ENCODE measurements around the gene MCTP1.

Gene MCTP1

DNA sequence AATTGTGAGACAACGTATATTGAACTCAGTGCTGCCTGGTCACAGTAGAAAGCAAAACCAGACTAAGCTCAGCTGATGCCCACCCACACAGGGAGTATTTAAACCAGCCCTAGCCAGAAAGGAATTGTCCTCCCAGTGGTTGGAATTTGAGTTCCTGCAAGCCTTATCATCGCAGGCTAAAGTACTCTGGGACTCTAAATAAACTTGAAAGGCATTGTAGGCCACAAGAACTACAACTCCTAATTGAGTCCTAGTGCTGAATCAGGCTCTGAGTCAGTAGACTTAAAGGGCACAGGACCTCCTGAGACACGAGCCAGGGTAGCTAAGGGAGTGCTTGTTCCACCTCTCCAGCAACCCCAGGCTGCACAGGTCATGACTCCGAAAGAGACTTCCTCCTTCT is 171.4 kb downstream of the MCTP1 start:
- no peak for DNase-seq

DNA sequence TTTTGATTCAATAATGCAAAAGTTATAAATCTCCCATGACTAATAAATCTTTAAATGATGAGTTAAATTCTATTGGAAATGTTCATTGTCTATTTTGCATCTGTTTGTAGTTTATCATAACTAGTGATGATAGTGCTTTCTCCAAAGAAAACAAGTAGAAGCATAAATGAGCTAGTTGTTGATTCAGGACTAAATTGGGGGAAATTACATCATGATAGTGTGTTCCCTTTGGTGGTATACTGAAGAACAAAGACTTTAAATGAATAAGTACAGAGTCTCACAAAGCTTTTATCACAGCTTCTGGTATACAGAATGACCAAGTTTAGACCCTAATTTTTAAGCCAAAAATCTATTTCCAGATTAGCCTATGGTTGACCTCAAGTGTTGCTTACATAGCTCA is 173.8 kb downstream of the MCTP1 start:
- no peak for DNase-seq

DNA sequence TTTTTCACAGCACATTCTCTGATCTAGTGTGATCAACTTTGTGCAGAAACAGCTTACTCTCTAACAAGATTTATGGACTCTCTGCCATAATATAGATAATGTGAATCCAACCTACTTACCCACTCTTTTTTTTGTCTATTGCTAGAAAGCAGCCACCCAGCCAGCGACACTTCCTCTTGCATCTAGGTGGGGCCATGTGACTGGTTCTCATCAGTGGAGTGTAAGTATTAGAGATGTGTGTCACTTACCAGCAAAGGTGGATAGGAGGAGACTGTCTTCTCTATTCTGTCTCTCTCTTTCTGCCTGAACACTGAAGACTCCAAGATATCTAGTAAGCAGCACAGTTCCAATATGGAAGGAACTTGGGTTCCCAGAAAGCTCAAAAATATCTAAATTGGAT is 174.8 kb downstream of the MCTP1 start:
- DNase-seq = no peak

DNA sequence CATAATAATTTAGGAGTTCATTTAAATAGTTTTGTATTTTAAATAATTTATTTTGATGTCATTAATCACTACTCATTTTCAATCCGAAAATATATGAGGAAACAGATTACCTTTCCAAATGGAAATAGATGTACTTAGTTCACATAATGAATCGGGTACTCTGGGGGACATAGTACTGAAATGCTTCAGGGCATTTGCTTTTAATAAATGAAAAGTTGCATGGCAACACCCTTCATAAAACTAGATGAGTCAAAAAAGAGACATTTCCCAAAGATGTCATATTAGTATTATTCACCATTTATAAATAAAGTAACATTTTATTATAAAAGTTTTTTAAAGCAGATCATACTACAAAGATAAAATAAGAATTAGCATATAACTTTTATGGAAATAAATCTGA is 177.8 kb downstream of the MCTP1 start:
- no peak for DNase-seq

DNA sequence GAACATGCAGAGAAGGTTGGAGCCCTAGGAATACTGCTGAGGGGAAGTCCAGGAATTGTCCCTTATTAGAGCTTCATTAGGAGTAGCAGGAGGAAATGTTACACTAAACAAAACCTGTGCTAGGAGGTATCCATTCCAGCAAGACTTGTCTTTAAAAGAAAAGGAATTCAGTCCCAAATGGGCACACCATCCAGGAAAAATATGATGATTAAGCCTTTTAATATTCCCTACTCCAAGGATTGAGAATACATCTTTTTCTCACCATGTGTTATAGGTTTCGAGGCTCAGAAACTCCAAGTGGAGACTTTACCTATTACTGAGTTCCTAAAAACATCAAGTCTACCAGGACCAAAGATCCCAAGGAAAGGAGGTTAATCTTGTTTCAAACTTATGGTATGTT is 179.3 kb downstream of the MCTP1 start:
- no peak for DNase-seq

DNA sequence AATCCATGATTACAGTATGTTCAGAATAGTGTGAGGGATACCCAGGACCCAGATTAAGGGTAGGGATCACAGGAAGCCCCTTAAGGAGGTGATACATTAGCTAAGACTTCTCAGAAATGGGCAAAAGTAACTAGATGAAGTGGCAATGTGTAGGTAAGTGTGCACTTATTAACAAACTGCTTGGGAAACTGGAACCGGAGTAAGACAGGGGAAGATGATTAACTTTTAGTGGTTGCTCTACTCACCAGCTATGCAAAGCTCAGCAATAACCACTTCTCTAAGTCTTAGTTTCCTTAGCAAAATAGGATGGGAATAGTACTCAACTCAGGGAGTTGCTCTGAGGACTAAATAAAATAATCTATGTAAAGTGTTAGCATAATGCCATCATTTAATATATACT is 182.2 kb downstream of the MCTP1 start:
- DNase-seq = no peak

DNA sequence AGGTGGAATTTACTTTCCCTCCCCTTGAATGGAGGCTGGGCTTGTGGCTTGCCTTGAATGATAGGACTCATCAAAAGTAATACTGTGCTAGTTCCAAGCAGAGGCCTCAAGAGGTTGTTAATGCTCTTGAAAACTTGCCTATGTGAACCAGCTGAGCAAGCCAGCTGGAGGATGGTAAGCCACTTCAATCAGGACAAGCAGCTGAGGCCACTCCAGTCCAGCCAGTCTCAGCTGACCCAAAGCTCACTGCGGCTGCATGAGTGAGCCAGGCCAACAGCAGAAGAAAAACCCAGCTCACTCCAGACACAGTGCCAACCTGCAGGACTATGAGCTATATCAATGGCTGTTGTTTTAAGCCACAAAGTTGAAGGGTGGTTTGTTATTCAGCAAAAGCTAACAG is 182.8 kb downstream of the MCTP1 start:
- DNase-seq = no peak

DNA sequence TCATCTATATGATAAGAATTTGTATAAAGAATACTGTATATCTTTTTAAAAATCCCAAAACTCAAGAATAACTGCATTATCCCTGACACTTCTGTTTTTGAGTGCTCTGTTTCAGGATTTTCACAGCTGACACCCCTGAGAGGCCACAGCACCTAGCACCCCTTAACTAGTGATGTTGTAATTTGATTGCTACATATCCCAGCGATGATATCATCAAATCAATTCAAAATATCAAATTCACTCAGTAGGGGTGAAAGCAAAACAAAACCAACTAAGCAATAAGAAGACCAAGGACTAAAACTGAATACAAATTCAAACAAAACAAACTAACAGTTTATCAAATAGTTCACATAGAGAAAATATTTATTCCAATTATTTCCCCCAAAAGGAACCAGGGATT is 184.3 kb downstream of the MCTP1 start:
- no peak for DNase-seq

DNA sequence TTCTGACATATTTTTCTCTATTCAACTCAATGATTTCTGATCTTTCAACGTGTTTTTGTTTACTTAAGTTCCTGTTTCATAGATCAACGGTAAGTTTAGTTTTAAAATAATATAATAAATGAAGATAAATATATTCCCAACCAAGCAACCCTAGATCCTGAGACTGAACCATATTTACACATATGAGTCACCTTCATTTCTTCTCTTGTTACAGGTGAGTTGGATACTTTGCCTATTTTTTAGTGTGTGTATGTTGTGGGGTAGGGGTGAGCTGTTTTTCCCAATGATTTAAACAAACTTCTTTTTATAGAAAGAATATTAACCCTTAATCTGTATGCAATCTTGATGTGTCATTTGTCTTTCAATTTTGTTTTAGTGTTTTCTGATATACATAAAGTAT is 186.9 kb downstream of the MCTP1 start:
- DNase-seq = no peak

DNA sequence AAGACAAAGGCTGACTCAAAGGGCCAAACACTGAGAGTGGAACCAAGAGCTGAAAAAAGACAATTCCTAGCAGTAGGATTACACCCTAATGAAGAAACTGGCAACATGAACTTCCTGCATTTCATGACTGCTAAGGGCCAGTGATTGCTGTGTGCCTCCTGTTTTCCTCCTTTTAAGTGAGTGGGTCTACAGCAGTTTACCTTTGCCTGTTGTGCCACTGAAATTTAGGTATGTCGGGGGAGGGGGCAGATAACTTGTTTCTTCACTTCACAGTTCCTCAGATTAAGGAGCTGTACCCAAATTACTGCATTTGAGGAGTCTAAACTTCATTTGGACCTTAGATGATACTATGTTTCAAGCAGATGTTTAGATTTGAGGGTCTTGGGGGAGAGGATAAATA is 191.7 kb downstream of the MCTP1 start:
- no peak for DNase-seq

DNA sequence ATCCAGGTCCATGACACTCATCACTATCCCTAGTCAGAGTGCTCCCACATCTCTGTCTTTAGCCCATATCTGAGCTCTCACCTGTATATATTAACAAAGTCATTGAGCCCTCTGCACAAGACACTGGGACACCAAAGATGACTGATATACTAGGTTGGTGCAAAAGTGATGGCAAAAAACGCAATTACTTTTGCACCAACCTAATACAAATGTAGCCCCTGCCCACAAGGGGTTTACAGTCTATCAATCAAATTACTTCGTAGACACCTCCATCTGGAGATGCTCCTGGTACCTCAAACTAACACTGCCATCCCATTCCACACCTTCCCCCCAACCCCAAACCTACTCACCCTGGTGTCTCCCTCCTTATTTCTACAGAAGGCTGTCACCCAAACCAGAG is 194.1 kb downstream of the MCTP1 start:
- DNase-seq = no peak

DNA sequence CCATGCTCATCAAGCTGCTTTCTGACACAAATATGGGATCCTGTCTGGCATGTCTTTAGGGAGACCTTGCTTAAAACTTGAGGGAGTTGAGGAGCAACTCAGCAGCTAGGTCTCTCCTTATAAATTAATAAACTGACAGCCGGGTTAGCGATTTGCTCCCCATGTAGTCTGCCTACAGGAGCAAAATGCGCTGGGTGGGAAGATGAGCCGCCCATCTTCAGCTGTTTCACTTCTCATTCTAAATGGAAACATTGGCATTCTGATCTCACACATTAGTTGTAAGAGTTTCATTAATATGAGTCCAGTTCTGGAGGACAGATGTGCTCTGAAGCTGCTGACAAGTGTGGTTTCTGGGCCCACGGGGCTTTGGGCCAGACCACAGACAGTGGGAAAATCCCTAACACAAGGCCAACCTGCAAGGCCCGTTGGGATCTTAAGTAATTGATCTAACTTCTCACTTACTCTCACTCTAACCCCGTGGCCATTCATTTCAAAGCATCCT is 197.0 kb downstream of the MCTP1 start:
- no peak for DNase-seq

DNA sequence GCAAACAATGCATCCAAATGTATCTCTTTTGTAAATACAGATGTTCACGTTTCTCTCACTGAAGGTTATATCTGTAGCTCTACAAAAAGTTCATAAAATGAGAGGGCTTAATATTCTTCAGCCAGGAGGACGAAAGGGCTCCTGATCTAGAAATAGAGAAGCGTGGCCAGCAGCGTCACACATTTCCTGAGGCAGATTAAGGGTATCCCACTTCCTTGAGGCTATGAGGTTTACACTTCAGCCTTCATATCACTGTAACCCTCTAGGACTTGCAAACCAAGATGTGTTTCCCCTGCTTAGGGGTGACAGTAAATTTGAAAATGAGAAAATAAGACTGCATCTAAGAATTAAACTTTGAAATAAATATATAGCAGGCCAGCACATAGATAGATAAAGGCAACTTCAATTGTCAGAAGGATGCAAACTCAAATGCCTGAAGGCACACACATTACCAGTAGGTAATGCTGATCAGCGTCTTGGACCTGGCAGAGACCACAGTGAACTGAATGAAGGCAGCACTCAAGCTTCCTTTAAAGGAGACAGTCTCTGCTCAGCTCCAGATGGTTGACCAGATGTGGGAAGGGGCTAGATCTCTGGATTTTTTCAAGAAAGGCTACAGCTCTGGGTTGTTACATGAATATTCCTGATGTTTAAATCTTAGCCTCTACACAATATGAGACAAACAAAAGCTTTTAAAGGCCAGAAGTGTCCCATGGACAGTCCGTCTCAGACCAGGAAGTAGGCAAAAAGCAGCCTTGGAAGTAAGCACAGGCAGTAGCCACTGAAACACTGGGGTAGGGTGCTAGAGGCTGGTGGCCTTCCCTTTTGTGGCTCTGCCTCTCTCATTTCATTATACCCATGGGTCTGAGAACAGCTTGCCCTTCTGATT is 197.7 kb downstream of the MCTP1 start:
- DNase-seq = no peak

DNA sequence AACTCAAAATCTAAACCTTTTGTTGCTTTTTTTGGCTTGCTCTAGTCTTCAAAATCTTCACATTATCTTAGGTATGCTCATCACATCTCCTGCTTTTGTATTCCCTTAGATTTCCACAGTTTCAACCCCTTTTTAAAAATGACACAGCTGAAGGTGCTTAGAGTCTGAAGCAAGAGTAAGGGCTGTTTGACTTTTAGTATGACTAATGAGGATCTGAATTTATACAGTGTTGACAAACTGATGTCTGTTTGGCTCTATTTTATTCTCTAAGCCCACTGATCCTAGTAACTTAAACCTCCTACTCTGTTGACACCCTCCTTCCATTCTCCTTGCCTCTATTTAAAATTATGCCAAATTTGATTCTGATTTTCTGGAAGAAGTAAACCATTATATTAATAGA is 200.1 kb downstream of the MCTP1 start:
- no peak for DNase-seq

DNA sequence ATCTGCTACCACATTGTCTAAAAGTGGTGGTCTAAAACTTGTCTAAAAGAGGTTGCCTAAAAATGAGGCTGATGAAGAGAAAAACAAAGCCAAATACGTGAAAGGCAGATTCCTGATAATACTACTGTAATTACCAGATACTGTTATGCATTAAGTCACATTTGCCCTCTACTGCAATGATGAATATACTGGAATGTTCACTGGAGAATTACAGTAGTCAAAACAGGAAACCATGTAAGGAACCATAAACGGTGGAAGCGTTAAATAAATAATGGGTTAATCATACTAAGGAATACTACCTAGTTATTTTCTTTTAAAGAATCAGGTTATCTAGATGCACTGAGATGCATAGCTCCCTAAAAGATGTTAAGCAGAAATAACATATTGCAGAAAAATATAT is 201.3 kb downstream of the MCTP1 start:
- DNase-seq = no peak

DNA sequence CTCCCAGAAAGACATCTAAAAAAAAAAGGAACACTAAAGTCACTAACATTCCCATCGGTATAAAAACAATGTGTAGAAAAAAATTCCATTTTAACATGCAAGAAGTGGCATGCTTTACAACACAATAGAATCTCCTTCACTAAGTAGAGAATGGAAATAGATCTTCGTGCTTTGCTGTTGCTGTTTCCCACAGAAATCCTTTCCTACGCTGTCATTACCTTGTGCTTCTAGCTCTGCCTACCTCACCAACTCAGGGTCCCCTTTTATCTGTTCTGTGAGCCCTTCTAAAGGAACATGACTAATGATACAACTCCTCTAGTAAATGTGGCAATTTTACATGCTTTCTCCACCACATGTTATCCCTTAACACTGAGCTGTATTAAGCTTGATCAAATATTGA is 202.9 kb downstream of the MCTP1 start:
- DNase-seq = no peak

DNA sequence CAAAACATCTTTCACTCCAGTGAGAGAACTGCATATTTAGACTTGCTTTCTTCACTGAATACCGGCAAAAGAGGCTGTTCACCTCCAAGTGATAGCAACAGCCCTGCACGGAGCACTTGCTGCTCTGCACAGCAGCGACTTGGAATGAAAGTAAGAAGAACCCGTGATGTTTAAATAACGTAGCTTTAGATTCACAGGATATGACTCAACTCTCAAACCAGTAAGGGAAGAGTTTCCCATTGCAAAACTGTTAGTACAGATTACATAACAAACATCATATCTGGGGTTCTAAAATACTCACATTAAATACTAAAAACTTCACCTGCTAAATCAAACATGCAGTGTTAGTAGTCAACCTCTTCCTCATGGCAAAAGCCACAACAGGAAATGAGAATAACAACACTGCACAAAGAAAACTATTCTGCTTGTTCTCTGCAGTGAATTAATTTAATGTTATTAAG is 203.4 kb downstream of the MCTP1 start:
- no peak for DNase-seq

DNA sequence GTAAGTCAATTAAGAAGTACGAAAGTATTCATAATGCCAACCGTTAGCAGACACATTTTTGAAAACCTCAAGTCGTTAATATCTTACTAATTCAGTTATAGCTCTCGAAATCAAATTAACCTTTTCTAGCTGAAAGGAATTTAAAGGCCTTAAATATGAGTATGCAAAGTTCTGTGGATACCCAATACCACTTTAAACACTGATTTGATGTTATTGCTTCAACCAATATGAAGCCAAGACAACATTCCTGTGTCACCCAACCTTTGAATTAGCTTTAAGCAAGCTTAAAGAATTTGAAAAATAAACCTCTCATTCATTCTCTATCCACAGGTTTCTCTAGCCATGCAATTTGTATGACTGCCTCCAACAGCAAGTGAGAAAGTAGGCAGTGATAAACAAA is 204.5 kb downstream of the MCTP1 start:
- DNase-seq = no peak

DNA sequence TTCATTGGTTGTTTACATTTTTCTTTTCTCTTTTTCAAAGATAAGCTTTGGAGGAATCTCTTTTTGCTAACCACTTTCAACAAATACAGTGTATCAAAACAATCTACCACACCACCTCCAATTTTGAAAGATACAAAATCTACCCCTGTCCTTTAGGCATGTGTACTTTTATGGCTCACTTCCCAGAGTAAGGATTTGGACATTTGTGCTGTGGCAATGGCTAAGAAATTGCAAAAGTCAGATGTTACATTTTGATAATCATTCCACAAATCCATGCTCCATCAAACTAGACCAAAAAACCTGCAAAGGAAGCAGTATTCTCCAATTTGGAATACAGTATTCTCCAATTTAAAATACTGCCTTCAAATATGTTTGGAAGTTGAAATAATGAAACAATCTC is 204.9 kb downstream of the MCTP1 start:
- DNase-seq = no peak

DNA sequence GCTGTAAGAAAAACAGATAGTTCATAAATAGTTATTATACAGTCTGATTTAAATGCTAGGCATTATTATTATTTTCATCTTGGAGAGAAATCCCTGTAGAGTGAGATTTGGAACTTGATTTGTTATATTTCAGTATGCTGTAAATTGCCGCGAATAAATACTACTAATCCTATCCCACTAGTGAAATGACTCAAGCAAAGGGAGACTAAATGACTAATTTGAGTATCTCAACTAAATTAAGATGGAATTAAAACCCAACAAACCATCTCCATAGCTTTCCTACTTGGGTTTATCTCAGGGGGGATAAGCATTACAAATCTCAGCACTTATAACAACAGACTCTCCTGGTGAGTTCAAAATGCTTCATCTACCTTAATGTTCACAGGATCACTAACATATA is 206.0 kb downstream of the MCTP1 start:
- no peak for DNase-seq

DNA sequence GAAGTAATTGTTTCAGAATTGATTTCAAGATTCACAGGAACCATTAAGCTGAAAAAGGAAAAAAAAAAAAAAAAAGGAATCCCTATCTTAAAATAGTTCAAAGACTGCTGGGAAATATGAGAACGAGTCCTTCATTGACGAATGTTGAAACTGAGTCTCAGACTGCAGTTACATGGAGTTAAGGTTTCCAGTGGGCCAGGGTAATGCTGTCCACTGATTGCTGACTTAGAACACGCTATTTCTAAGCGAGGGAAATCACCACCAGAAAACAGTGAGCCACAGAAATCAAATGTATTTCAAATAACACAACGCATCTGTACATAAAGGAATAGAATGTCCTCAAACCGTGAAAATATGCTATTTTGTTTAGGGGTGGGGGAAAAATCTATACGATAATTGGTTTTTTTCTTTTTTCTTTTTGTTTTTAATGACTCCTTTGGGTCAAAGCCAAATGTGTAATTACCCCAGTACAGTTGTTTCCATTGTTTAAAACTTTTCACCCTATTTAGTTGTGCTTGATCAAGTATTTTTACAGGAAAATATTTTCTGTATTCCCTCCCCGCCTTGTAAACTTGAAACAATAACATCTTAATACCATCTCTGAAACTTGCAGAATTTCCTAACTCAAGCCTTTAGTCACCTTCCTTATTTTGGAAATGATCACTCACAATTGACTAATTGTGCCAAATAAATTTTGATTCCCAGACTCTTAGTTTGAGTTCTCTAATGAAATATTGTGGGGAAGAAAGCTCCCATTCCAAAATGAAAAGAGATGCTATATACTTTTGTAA is 208.3 kb downstream of the MCTP1 start:
- DNase-seq = no peak

DNA sequence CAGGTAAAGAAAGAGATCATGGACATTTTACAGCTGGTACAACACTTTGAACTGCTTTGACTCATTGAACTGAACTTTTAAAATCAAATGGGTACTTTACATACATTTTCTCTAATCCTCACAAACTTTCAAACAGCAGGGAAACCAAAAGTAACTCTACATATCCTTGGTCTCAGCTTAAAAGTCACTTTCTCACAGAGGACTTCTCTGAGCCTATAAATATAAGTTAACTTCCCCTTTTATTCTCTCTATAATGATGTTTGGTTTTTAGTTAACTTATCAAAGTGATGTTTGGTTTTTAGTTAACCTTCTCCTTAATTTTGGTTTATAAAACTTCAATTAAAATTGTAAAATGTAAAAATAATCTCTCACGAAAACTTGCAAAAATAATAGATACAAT is 209.8 kb downstream of the MCTP1 start:
- no peak for DNase-seq

DNA sequence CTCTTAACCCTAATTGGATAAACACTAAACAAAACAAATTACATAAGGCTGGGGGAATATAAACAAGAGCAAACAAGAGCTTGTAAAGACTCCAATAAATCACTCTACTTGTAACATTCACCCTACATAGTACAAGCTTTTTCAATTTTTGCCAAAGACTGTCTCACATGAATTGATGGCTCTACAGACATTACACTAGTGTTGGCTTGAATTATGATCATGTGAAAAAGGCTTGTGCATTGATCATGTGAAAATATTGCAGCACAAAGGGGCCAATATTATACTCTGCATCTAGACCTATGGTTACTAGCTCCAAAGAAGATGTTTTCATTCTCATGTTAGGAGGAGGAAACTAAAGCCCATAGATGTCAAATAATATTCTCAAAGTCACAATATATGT is 212.6 kb downstream of the MCTP1 start:
- DNase-seq = no peak

DNA sequence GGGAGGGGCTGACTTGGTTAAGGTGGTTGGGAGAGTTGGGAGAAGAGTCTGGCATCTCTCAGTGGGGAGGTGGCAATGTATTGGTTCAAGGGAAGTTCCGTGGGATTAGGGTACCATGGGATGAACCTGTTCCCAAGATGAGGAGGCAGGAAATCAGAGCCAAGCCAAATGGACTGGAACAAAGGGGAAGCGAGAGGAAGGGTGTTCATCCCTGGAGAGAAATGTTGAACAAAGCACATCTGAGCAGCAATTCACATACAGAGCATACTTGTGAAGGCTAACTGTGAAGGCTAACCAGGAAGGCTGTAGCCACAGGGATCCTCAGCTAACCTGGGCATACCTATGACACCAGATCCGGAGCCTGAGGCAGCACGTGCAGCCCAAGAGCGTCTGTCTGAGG is 214.0 kb downstream of the MCTP1 start:
- no peak for DNase-seq

Measured in NCI-H748 treated with DMSO at 0.1 percent for 48 hours (cell line).